K562 (cell line): ENCODE data around the gene PDCD11. TPM values are rescaled to one million over a fixed set of nuclear protein-coding genes. Genes with fewer than 3 reads are reported as not detected.

Experiments used
- ATAC-seq: fragments of 200-7000 bp; cut with Tn5 transposase; 3 replicates; pipeline ENCODE4 v1.9.1; 2020; ENCODE audit warnings: moderate library complexity
- BruUV-seq: library from RNA; stranded (reverse); fragments of 400-500 nt; replicated peaks from 2 replicates; lab custom pipeline; 2021; lab: Mats Ljungman, UMichigan
- CTCF ChIA-PET: fragments of 300-600 bp; formaldehyde crosslinking; extraction: SDS; loops from one replicate; lab custom pipeline; 2021; ENCODE audit warnings: low intra/inter-chr PET ratio; lab: Yijun Ruan, JAX
- POLR2A ChIA-PET: fragments of 300-600, 350-650 bp; sonication (Branson Sonifier 250); formaldehyde crosslinking; extraction: SDS; loops from one replicate; lab custom pipeline; 2021; ENCODE audit warnings: antibody characterized with exemption, inconsistent platforms; lab: Yijun Ruan, JAX
- DNase-seq, 4 experiments: peaks; one replicate each; pipeline versions ENCODE4 v3.0.0 to v3.0.0-alpha.2; 2011 to 2018; ENCODE audit warnings: low spot score in 3 of 4, mixed read lengths in 3 of 4; ENCODE audit errors: extremely low read depth in 1 of 4
- FAIRE-seq: peaks from 2 replicates; lab custom pipeline; 2011; peaks lifted over from hg19 to GRCh38; lab: Jason Lieb, UNC
- H2AFZ ChIP-seq: 2 replicates; pipeline ENCODE4 v1.6.0; 2011; ENCODE audit warnings: low read depth, low read length, control low read depth, inconsistent platforms
- H3K27ac ChIP-seq: fragments of 200-600 bp; 3 replicates; pipeline ENCODE4 v1.8.0; 2011; ENCODE audit warnings: low read depth, mild to moderate bottlenecking, control low read depth, inconsistent platforms, low read length, moderate library complexity, mixed read lengths; ENCODE audit errors: extremely low read depth
- H3K27me3 ChIP-seq, 2 experiments: fragments of 300-600 bp in 1 of 2; 2 replicates in 1 of 2; 3 replicates in 1 of 2; pipeline versions ENCODE4 v1.6.0 to v1.8.0; 2011; ENCODE audit warnings: inconsistent platforms in 2 of 2, low read length in 2 of 2, mild to moderate bottlenecking in 1 of 2, mixed read lengths in 1 of 2, moderate library complexity in 1 of 2; ENCODE audit not compliant: control insufficient read depth in 2 of 2, insufficient read depth in 2 of 2
- H3K36me3 ChIP-seq: fragments of 300-600 bp; 3 replicates; pipeline ENCODE4 v1.8.0; 2011; ENCODE audit warnings: mild to moderate bottlenecking, low read length, inconsistent platforms; ENCODE audit not compliant: control insufficient read depth, insufficient read depth
- H3K4me1 ChIP-seq, 2 experiments: fragments of 200-600 bp in 1 of 2; replicated peaks in 1 of 2; 2 replicates in 1 of 2; 3 replicates in 1 of 2; pipeline versions ENCODE4 v1.5.1 to v1.8.0; 2011; ENCODE audit warnings: inconsistent platforms in 2 of 2, low read length in 2 of 2, mild to moderate bottlenecking in 1 of 2, mixed read lengths in 1 of 2, moderate library complexity in 1 of 2; ENCODE audit not compliant: control insufficient read depth in 2 of 2, insufficient read depth in 2 of 2
- H3K4me2 ChIP-seq: 2 replicates; pipeline ENCODE4 v1.6.1; 2011; ENCODE audit warnings: low read length, control low read depth, inconsistent platforms, mixed read lengths; ENCODE audit not compliant: insufficient read depth
- H3K4me3 ChIP-seq: fragments of 200-600 bp; sonication (generic), shearing (Covaris generic); 2 replicates; pipeline ENCODE4 v1.5.1; 2016; ENCODE audit warnings: control low read depth, inconsistent platforms
- H3K79me2 ChIP-seq: fragments of 200-600 bp; 3 replicates; pipeline ENCODE4 v1.8.0; 2011; ENCODE audit warnings: low read length, inconsistent platforms; ENCODE audit not compliant: control insufficient read depth, insufficient read depth
- H3K9ac ChIP-seq, 2 experiments: 2 replicates each; pipeline versions ENCODE4 v1.6.0 to v1.6.1; 2011; ENCODE audit warnings: low read depth in 2 of 2, low read length in 2 of 2, control low read depth in 1 of 2, inconsistent platforms in 1 of 2, mild to moderate bottlenecking in 1 of 2, mixed read lengths in 1 of 2; ENCODE audit not compliant: insufficient read depth in 1 of 2
- H3K9me1 ChIP-seq: one replicate; pipeline ENCODE4 v1.6.0; 2011; ENCODE audit warnings: inconsistent platforms, mild to moderate bottlenecking, low read length, moderate library complexity; ENCODE audit not compliant: control insufficient read depth, insufficient read depth
- H3K9me3 ChIP-seq: replicated peaks from 2 replicates; pipeline ENCODE4 v1.5.1; 2011; ENCODE audit warnings: low read depth, low read length, inconsistent platforms; ENCODE audit not compliant: control insufficient read depth, insufficient read depth
- H4K20me1 ChIP-seq: replicated peaks from 2 replicates; pipeline ENCODE4 v1.6.1; 2011; ENCODE audit warnings: low read length, inconsistent platforms, mixed read lengths; ENCODE audit not compliant: control insufficient read depth, insufficient read depth
- CCAR2 ChIP-seq: fragments of 200-400 bp; formaldehyde crosslinking; IDR thresholded peaks from 2 replicates; pipeline ENCODE4 v1.6.1; 2017; ENCODE audit warnings: mild to moderate bottlenecking, low read depth, low read length
- ELK3 ChIP-seq: fragments of 450-650 bp; formaldehyde crosslinking; IDR thresholded peaks from 2 replicates; pipeline ENCODE4 v1.4.0; 2020; ENCODE audit warnings: mild to moderate bottlenecking
- EP400 ChIP-seq: fragments of 450-650 bp; IDR thresholded peaks from 2 replicates; pipeline ENCODE4 v1.6.1; 2017; ENCODE audit warnings: antibody characterized with exemption, mild to moderate bottlenecking, moderate library complexity
- EWSR1 ChIP-seq: fragments of 450-650 bp; IDR thresholded peaks from 2 replicates; pipeline ENCODE4 v1.6.1; 2018; ENCODE audit warnings: borderline replicate concordance, mild to moderate bottlenecking, low read depth, moderate library complexity; ENCODE audit not compliant: partially characterized antibody
- HDAC3 ChIP-seq: fragments of 450-650 bp; IDR thresholded peaks from 2 replicates; pipeline ENCODE4 v1.6.1; 2018; ENCODE audit warnings: borderline replicate concordance, mild to moderate bottlenecking, moderate library complexity; ENCODE audit not compliant: partially characterized antibody
- KLF1 ChIP-seq: fragments of 450-650 bp; IDR thresholded peaks from 2 replicates; pipeline ENCODE4 v1.6.1; 2016; ENCODE audit warnings: missing genetic modification characterization, missing compliant biosample characterization
- NCOA1 ChIP-seq: fragments of 450-650 bp; IDR thresholded peaks from 2 replicates; pipeline ENCODE4 v1.6.1; 2016; ENCODE audit warnings: low read depth
- POLR2G ChIP-seq: fragments of 200-400 bp; formaldehyde crosslinking; IDR thresholded peaks from 2 replicates; pipeline ENCODE4 v1.6.1; 2017; ENCODE audit warnings: low read depth, mild to moderate bottlenecking, antibody characterized with exemption, low read length, moderate library complexity
- RREB1 ChIP-seq: fragments of 250-450 bp; sonication (Bioruptor Pico); IDR thresholded peaks from 2 replicates; pipeline ENCODE4 v1.4.0; 2020
- ZSCAN32 ChIP-seq: fragments of 450-650 bp; formaldehyde crosslinking; IDR thresholded peaks from 2 replicates; pipeline ENCODE4 v1.4.0; 2020; ENCODE audit warnings: mild to moderate bottlenecking, moderate library complexity
- WGBS: fragments of 100-300 bp; shearing (Covaris generic); methylation state at CpG from one replicate; pipeline ENCODE4 v1.1.6; 2016; ENCODE audit warnings: low coverage, mixed read lengths; ENCODE audit not compliant: insufficient coverage; ENCODE audit errors: missing lambda C conversion rate; 5-methylcytosine and 5-hydroxymethylcytosine counted together
- in situ Hi-C: fragments of 300-500 bp; cut with MboI; formaldehyde crosslinking; loops from 4 replicates; pipeline ENCODE4 v1.15.0; 2018; ENCODE audit warnings: inconsistent platforms, mixed read lengths
- intact Hi-C: fragments of 100-400 bp; cut with micrococcal nuclease; formaldehyde crosslinking; loops from 2 replicates; pipeline ENCODE4 v1.14.2; 2022
- polyA plus RNA-seq, 8 experiments: library from polyadenylated mRNA; depleted of rRNA in 4 of 8; stranded (reverse) in 5 of 8; unstranded in 3 of 8; fragments of >200 nt; fragmentation: Nextera tagmentation in 2 of 8; fragmentation: Illumina TruSeq in 1 of 8; extraction: Ambion mirVana in 2 of 8; extraction: Trizol in 1 of 8; gene quantifications; 2 replicates each; pipeline versions ENCODE4 v1.2.1 to v1.2.3, GENCODE V29; 2011 to 2014; ENCODE audit warnings: inconsistent platforms in 1 of 8, missing spikeins in 1 of 8
- total RNA-seq, 7 experiments: library from RNA; depleted of rRNA in 6 of 7; stranded (reverse); fragments of >200 nt in 6 of 7; fragmentation: Illumina TruSeq in 2 of 7; extraction: Trizol in 2 of 7; gene quantifications; 2 replicates each; pipeline versions ENCODE4 v1.2.1 to v1.2.3, GENCODE V29; 2011 to 2021; ENCODE audit warnings: low replicate concordance in 1 of 7

Gene PDCD11
- total and polyA plus RNA-seq, 9 of the 15 experiments (the other 6 are each of a cell fraction or from before 2014, with no cell fraction given) = 14.8 to 73.8 (median 50.0) TPM

GRCh38 chr10:103451831-103452505, 55.5 kb downstream of the PDCD11 start, which contains the start of gene CALHM2 (continued):
- peak; percentile 53 for TF ChIP-seq POLR2G

GRCh38 chr10:103452506-103453230, 56.2 kb downstream of the PDCD11 start:
- H3K27ac ChIP-seq = no peak overlapping the region
- no peaks in the 10 kb centered on the region for H3K27me3 ChIP-seq
- H3K36me3 ChIP-seq = peaks cover 4% of the 10 kb centered on the region; the same call in 1 of the 3 replicates
- no peak overlapping the region for H3K9ac ChIP-seq
- ChIA-PET CTCF (no interaction called here), POLR2A (interaction anchor here (0.6 to 1.1 kb wide), 3 partner anchors 10 to 57 kb away, joined by 3 to 5 read pairs (median 3); partner anchors contain the start of genes ATP5MK and PDCD11)
- no peak overlapping the region for H3K4me2 ChIP-seq
- H3K9me1 ChIP-seq = no peaks in the 10 kb centered on the region
- H3K79me2 ChIP-seq = no peaks in the 10 kb centered on the region
- no peaks in the 10 kb centered on the region; the same call in 1 of the 2 replicates for H4K20me1 ChIP-seq
- in situ Hi-C loops = no loop called here
- no peak overlapping the region for H2AFZ ChIP-seq
- BruUV-seq = no TSS peak
- H3K4me3 ChIP-seq = no peak overlapping the region
- H3K4me1 ChIP-seq = peaks cover 2 to 27% of the 10 kb centered on the region in 2 experiments; a peak in 3 of 5 replicates
- intact Hi-C loops = no loop called here
- DNase-seq (no peak), ATAC-seq (no peak), FAIRE-seq (no peak)
- no peaks in the 10 kb centered on the region for H3K9me3 ChIP-seq
- WGBS = 50% methylated on average over 15 of the region's 27 CpGs
- TF ChIP-seq HDAC3 = no peak
- TF ChIP-seq CCAR2 = no peak
- TF ChIP-seq NCOA1 = no peak
- TF ChIP-seq EWSR1 = no peak
- TF ChIP-seq EP400 = no peak
- no peak for TF ChIP-seq ELK3
- TF ChIP-seq RREB1 (CRISPR knock-in tag) = no peak
- TF ChIP-seq KLF1 = no peak
- no peak for TF ChIP-seq ZSCAN32 (CRISPR knock-in tag)
